GM19438 (cell line): ENCODE results near the gene C14orf132.

Source experiments
- ATAC-seq: cut with Tn5 transposase; IDR thresholded peaks from one replicate; pipeline ENCODE4 v1.9.1; 2021; ENCODE audit warnings: low read depth; ENCODE audit not compliant: unreplicated experiment

C14orf132 gene

DNA sequence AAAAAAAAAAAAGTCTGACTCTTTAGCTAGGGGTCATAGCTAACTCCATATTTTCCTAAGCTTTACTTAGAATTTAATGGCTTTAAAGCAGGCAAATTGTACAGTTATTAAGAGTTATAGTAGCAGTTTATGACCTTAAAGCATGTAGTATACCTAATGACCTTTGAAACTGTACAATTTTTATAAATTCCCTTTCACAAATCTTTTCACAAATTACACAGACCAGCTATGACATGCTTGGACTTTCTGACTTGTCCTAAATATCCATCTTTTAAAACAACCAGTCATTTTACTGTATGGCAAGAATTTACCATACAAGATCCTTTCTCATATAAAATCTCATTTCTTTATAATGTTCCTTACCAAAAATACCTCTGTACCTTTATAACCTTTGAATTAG lies 74.8 kb downstream of the C14orf132 start:
- ATAC-seq: no peak

DNA sequence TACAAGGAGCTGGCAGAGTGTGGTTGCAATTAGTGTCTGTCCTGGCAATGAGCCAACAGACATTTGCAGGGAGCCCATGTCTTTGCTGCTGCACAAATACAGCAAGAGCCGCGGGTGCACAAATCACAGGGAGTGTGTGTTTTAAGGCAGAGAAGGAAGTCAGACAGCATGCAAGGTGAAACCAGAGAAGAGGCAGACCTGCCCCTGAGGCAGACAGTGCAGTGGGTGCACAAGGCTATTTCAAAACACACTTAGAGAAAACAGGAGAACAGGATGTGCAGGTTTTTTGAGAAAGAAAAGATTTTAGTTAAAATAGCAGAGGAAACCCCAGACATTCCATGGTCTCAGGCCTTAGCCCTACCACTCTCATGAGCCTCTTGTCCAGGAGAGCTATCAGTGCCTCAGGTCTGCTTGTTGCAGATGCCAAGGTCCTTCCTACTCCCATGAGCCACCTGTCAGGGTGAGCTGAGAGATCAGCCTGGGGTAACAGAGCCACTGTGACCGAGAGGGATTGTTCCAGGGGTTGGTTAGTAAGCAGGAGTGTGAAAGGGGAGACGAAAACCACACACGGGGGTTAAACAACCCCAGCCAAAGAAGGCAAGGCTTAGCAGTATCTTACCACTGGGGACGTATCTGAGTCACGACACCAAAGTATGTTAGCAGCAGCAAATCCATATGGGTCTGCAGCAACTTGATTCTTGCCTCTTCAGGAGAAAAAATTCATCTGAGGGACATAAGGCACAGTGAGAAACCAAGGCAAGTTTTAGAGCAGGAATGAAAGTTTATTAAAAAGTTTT lies 78.1 kb downstream of the C14orf132 start:
- ATAC-seq: no peak

DNA sequence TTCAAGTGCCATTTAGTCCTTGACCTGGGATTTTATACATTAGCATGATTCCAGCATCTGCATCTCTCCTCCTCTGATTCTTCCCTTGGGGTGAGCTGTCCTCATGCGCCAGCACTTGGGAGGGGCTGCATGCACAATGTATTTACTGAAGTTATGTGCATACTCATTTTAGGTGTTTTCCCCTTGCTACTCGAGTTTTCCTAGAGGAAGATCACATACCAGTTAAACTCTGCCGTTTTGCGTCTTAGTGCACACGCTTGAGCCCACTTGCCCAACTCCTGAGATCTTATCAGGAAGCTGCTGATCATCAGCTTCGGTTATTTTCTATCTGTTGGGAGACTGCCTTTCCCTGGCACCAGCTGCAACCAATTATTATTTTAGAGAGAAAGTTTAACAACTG lies 78.8 kb downstream of the C14orf132 start:
- no peak for ATAC-seq

- no peak for ATAC-seq
Measured at GRCh38 chr14:96118391-96118790, 79.2 kb downstream of the C14orf132 start.

DNA sequence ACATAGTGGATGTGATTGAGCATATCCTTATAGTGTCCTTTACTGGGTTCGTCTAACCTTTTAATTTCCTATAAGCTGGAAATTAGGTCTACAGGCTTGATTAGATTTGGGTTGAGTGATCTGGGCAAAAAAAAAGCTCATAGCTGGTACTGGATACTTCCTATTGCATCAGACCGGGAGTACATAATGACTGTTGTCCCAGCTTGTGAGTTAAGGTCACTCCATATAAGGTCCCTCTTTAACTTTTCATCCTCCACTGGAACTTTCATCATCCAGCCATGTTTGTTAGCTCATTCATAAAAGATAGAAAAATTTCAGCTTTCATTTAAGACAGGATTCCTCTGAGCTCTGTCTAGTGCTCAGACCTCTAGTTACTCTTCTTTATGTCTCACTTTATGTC lies 80.8 kb downstream of the C14orf132 start:
- ATAC-seq: no peak

DNA sequence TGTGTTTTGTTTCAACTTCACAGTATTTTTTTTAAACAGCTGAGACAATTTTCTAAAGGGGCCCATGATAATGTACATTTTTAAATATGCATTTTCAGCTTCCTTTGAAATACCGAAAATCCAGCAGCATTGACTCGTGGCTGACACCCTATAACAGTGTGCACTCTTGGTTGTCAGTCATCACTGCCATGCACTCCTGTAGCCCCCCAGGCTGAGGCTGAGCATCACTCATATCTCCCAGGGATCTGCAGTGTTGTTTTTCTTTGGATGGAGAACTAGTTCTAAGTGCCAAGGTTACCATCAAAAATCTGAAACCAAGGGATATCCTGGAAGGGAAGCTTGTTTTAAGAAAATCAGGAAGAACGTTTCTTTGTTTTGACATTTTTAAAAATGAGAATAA lies 81.2 kb downstream of the C14orf132 start:
- no peak for ATAC-seq

DNA sequence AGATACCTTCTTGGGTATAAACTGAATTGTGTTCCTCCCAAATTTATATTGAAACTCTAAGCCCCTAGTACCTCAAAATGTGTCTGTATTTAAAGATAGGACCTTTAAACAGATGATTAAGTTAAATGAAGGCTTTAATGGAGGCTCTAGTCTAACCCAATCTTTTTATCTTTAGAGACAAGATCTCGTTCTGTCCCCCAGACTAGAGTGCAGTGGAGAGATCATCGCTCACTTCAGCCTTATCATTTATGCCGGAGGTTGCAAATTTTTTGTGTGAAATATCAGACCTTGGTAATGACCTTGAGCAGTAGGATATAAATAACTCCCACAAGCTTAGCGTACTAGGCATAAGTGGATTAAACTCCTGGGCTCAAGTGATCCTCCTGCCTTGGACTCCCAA lies 81.8 kb downstream of the C14orf132 start:
- ATAC-seq: no peak

DNA sequence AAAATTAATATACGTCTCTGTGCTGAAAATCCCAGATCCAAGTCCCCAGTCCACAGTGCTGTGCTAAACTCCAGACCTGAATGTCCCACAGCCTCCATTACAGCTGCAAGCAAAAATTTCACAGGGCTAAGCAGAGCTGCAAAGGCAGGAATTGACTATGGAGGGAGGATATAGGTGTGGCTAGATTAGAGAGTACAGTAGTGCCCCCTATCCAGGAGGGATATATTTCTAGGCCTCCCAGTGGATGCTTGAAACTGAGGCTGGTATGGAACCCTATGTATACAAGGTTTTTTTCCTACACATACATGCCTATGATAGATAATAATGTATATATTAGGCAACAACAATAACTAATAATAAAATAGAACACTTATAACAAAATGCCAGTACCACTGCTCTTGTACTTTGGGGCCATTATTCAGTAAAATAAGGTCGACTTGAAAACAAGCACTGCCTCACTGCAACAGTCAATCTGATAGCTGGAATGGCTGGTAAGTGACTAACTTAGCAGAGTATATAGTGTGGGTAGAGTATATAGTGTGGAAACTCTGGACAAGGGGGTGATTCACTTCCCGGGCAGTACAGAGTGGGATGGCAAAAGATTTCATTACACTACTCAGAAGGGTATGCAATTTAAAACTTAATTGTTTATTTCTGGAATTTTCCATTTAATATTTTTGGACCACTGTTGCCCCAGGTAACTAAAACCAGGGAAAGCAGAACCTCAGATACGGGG lies 82.7 kb downstream of the C14orf132 start:
- ATAC-seq: no peak

GRCh38 chr14:96122496-96122895 lies 83.3 kb downstream of the C14orf132 start:
- no peak for ATAC-seq

DNA sequence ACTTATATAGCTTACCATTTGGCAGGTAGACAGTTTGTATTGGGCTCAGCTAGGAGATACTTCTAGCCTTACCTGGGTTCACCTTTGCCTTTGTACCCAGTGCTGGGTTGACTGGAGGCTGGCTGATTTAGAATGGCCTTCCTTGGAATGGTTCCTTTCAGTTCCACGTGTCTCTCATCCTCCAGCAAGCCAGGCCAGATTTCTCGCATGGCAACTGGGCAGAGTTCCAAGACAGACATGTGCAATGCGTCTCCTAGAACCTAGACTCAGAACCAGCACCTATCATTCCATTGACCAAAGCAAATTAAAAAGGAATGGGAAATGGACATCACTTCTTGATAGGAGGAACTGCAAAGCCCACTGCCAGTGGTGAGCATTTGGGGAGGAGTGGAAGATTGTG lies 86.4 kb downstream of the C14orf132 start:
- no peak for ATAC-seq

DNA sequence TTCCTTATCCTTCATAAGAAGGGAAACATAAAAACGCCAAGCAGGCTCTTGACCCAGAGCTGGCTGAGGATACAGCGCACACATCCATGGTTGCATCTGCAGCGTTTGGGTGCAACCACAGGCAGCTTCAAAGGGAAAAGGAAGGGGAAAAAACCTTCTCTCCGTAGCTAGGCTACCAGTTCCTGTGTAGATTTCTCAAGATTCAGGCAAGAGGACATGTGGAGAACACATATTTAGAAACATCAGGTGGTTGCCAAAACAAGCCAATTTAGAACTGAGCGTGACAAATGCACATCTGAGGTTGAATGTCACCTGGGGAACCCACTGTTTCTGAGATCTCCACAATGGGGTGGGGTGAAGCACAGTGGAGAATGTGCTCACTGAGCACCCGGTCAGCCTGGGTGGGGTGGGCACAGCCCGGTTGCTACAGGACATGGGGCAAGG lies 87.2 kb downstream of the C14orf132 start:
- no peak for ATAC-seq

- ATAC-seq: no peak
Measured at GRCh38 chr14:96126783-96127271, 87.7 kb downstream of the C14orf132 start.

GRCh38 chr14:96129128-96129736 lies 90.1 kb downstream of the C14orf132 start:
- no peak for ATAC-seq

GRCh38 chr14:96130391-96130790 lies 91.2 kb downstream of the C14orf132 start:
- no peak for ATAC-seq

DNA sequence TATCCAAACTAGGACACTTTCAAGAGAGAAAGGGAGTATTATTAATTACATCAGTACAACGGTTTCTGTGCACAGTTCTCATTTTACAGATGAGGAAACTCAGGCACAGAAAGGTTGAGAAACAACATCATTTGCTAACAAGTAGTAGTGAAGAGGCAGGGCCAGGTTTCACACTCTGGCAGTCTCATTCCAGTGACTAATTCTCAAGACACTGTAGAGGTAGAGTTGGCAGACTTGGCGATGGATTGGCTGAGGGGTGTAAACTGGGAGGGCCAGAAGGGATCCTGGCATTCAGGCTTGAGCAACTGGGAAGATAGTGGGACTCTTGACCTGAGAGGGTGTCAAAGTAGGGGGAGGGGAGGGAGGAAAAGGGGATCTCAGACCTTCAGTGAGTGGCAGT lies 91.7 kb downstream of the C14orf132 start:
- ATAC-seq: no peak

- ATAC-seq: no peak
Measured at GRCh38 chr14:96131836-96132235, 92.7 kb downstream of the C14orf132 start.

- ATAC-seq: no peak
Measured at GRCh38 chr14:96134508-96134907, 95.3 kb downstream of the C14orf132 start.

GRCh38 chr14:96135285-96135684 lies 96.1 kb downstream of the C14orf132 start:
- ATAC-seq: no peak

DNA sequence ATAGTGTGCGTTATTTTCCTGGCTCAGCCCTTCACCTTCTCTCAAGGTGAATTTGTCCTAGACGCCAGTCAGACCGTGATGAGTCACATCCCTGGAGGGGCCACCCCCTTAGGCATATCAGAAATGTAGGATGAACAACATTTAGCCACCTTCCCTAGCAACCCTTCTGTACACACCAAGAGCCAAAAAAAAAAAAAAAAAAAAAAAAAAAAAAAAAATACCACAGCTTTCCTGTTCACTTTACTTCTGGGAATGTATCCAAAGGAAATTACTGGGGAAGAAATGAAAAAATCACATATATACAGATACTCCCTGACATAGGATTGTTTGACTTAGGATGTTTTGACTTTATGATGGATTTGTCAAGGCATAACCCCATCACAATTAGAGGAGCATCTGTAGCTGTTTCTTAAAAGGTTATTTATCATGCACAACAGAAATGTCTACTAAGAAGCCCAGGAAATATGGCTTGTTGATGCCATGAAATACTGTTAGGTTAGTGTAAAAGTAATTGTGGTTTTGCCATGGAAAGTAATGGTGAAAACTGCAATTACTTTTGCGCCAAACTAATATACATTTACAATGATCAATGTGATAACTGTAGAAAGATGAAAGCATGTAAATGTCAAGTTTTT lies 97.3 kb downstream of the C14orf132 start:
- ATAC-seq: no peak

GRCh38 chr14:96138241-96138640 lies 99.1 kb downstream of the C14orf132 start:
- no peak for ATAC-seq

DNA sequence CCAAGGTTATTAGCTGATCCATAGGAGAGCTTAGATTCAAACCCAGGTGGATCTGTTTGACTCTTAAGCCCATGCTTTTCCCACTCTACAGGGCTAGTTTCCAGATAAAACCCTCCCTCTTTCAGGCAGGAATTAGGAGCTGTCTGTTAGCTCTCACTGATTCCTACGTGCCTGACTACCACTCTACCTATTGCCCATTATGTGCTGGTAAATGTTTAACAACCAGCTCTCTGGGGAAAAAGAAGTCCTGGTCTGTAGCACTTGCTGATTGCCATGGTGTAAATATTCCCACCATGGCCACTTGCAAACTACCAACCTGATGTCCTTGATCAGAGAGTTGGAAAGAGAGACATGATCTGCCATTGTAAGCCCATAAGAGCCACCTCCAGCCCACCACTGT lies 100.0 kb downstream of the C14orf132 start:
- no peak for ATAC-seq
